ENCODE results near the gene GMCL1. TPM values are rescaled to one million over a fixed set of nuclear protein-coding genes. Genes with fewer than 3 reads are reported as not detected.

GMCL1 gene
- total RNA-seq, 1 experiment from 2014 or later: 63.8 TPM

- Mint-ChIP-seq H3K4me3 (ENCODE audit: low read depth, unreplicated experiment) (no peak overlapping the region), H3K27ac (ENCODE audit: unreplicated experiment) (no peak overlapping the region), H3K9me3 (ENCODE audit: low read depth, unreplicated experiment) (no peaks in the 10 kb centered on the region), H3K27me3 (ENCODE audit: unreplicated experiment) (no peaks in the 10 kb centered on the region), H3K36me3 (ENCODE audit: insufficient read depth, unreplicated experiment) (peaks cover 19% of the 10 kb centered on the region), H3K4me1 (ENCODE audit: low read depth, unreplicated experiment) (no peaks in the 10 kb centered on the region)
- no TSS peak for BruUV-seq (replicated peaks)
- intact Hi-C loops (cut with micrococcal nuclease; ENCODE audit: unreplicated experiment): no loop called here
- DNase-seq: no peak
- CTCF ChIA-PET: no interaction called here
- TF ChIP-seq CTCF (IDR thresholded peaks at IDR 0.05; ENCODE audit: unreplicated experiment): no peak
These were observed 18.8 kb downstream of the GMCL1 start for GRCh38 chr2:69848186-69848790.

DNA sequence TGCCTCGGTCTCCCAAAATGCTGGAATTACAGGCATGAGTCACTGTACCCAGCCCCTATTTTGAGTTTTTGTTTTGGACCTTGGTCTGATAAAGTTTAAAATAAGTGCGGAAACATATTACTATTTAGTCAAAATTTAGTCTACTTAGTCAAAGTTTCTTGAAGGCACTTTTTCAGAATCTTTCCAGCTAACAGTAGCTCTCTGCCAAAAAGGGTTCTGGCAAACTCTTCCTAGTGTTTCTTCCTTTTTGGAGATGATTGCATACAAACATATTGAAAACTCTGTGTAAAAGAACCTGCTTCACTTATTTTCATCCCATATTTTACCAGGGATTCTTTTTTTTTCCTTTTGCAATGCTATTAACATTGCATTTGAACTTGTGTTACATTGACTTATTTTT, 28.8 kb downstream of the GMCL1 start:
- intact Hi-C loops (cut with micrococcal nuclease; ENCODE audit: unreplicated experiment): no loop called here

GRCh38 chr2:69863298-69863697, 33.8 kb downstream of the GMCL1 start:
- DNase-seq: no peak
- H3K4me3 Mint-ChIP-seq (ENCODE audit: low read depth, unreplicated experiment): no peak overlapping the region
- BruUV-seq (replicated peaks): no TSS peak
- no peak for TF ChIP-seq CTCF (IDR thresholded peaks at IDR 0.05; ENCODE audit: unreplicated experiment)
- H3K27ac Mint-ChIP-seq (ENCODE audit: unreplicated experiment): no peak overlapping the region
- H3K9me3 Mint-ChIP-seq (ENCODE audit: low read depth, unreplicated experiment): no peaks in the 10 kb centered on the region
- intact Hi-C loops (cut with micrococcal nuclease; ENCODE audit: unreplicated experiment): no loop called here
- H3K4me1 Mint-ChIP-seq (ENCODE audit: low read depth, unreplicated experiment): no peaks in the 10 kb centered on the region
- H3K36me3 Mint-ChIP-seq (ENCODE audit: insufficient read depth, unreplicated experiment): peaks cover 28% of the 10 kb centered on the region
- CTCF ChIA-PET: interaction anchor here (0.6 kb wide), 1 partner anchor 61 kb away, joined by 3 read pairs; no protein-coding TSS in a partner anchor
- H3K27me3 Mint-ChIP-seq (ENCODE audit: unreplicated experiment): no peaks in the 10 kb centered on the region

More for the DNA sequence above, 28.8 kb downstream of the GMCL1 start:
- BruUV-seq (replicated peaks): no TSS peak
- Mint-ChIP-seq H3K27me3 (ENCODE audit: unreplicated experiment) (no peaks in the 10 kb centered on the region), H3K4me3 (ENCODE audit: low read depth, unreplicated experiment) (no peak overlapping the region), H3K4me1 (ENCODE audit: low read depth, unreplicated experiment) (no peaks in the 10 kb centered on the region), H3K36me3 (ENCODE audit: insufficient read depth, unreplicated experiment) (peaks cover 7% of the 10 kb centered on the region), H3K9me3 (ENCODE audit: low read depth, unreplicated experiment) (no peaks in the 10 kb centered on the region), H3K27ac (ENCODE audit: unreplicated experiment) (no peak overlapping the region)
- no peak for DNase-seq
- CTCF ChIA-PET: no interaction called here
- TF ChIP-seq CTCF (IDR thresholded peaks at IDR 0.05; ENCODE audit: unreplicated experiment): no peak

GRCh38 chr2:69888451-69888850, 59.0 kb downstream of the GMCL1 start:
- H3K27me3 Mint-ChIP-seq (ENCODE audit: unreplicated experiment): no peaks in the 10 kb centered on the region
- H3K27ac Mint-ChIP-seq (ENCODE audit: unreplicated experiment): no peak overlapping the region
- intact Hi-C loops (cut with micrococcal nuclease; ENCODE audit: unreplicated experiment): no loop called here
- H3K4me3 Mint-ChIP-seq (ENCODE audit: low read depth, unreplicated experiment): no peak overlapping the region
- H3K4me1 Mint-ChIP-seq (ENCODE audit: low read depth, unreplicated experiment): no peaks in the 10 kb centered on the region
- DNase-seq: no peak
- H3K9me3 Mint-ChIP-seq (ENCODE audit: low read depth, unreplicated experiment): peaks cover 4% of the 10 kb centered on the region
- peaks cover 8% of the 10 kb centered on the region for H3K36me3 Mint-ChIP-seq (ENCODE audit: insufficient read depth, unreplicated experiment)
- CTCF ChIA-PET: no interaction called here
- BruUV-seq (replicated peaks): no TSS peak
- TF ChIP-seq CTCF (IDR thresholded peaks at IDR 0.05; ENCODE audit: unreplicated experiment): no peak

Data from Calu3 (cell line).